Measurements from ENCODE around the gene RAB1A. TPM values are rescaled to one million over a fixed set of nuclear protein-coding genes. Genes with fewer than 3 reads are reported as not detected.

Gene RAB1A
- total and polyA plus RNA-seq, 2 of the 13 experiments (the other 11 are each of a cell fraction or from before 2014, with no cell fraction given), result 206 to 226 TPM

DNA sequence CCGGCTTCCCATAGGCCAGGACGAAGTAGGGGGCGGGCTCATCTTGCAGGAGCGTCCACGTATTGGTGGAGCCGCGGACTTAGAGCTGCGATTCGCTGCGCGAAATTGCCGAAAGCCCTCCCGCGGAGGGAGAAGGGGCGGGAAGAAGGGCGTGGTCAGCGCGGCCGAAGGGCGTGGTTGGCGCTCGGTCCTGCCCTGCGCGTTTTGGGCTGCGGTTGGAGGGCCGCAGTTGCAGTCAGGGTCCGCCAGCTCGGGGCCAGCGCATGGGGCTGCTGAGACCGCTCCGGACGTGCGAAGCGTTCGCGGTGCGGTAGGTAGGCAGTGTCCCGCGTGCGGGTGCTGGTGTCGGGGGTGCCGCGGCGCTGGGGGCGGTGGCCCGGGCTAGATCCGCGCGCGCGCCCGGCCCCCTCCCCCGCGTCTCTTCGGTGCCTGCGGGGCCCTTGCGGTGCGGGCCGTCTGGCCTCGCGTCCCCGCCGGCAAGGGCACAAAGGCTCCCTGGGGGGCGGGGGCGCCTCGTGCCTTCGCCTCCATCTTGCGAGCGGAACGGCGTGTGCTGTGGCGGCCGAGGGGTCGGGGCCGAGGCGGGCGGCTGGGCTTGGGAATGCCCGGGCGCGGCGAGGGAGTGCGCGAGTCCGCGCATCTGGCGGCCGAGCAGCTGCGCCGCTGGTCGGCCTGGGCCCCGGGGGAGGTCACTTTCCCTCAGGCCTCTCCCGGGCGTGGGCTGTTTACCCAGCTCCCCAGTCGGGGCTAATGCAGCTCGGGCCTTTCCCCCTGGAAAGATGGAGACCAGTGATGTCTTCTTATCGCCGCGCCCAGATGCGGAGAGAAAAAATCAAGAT lies 73.5 kb downstream of the RAB1A start, which contains the start of gene CEP68 (continued):
- TF ChIP-seq UBTF (CRISPR knock-in tag; IDR thresholded peaks at IDR 0.05) (peak; percentile 96), SAP130 (CRISPR knock-in tag; IDR thresholded peaks at IDR 0.05; ENCODE audit: low read depth) (peak; percentile 86), ZNF546 (CRISPR knock-in tag; conservative IDR thresholded peaks at IDR 0.05) (peak; percentile 93), ONECUT2 (CRISPR knock-in tag; IDR thresholded peaks at IDR 0.05) (no peak), GATAD2A (CRISPR knock-in tag; IDR thresholded peaks at IDR 0.05) (no peak), TAF1 (CRISPR knock-in tag; IDR thresholded peaks at IDR 0.05) (peak; percentile 95), HBP1 (CRISPR knock-in tag; IDR thresholded peaks at IDR 0.05; ENCODE audit: low read depth) (peak; percentile 21; the same call in 1 of the 2 replicates), HNRNPL (IDR thresholded peaks at IDR 0.05; ENCODE audit: low read depth, low read length) (peak; percentile 29; the same call in 1 of the 2 replicates), ZNF570 (CRISPR knock-in tag; IDR thresholded peaks at IDR 0.05; ENCODE audit: borderline replicate concordance) (0 out of 2 replicates have a peak, but pooled peaks have one; percentile 88), DNMT1 (CRISPR knock-in tag; IDR thresholded peaks at IDR 0.05) (peak; percentile 95; the same call in 1 of the 2 replicates), PRMT3 (CRISPR knock-in tag; IDR thresholded peaks at IDR 0.05; ENCODE audit: borderline replicate concordance, low read depth) (peak; percentile 85), POLR2AphosphoS2 (IDR thresholded peaks at IDR 0.05; ENCODE audit: low read depth, low read length) (no peak), SAFB2 (CRISPR knock-in tag; IDR thresholded peaks at IDR 0.05; ENCODE audit: borderline replicate concordance, low read depth) (peak; percentile 99), NONO (IDR thresholded peaks at IDR 0.05) (no peak), NONO (CRISPR knock-in tag; conservative IDR thresholded peaks at IDR 0.05) (peak; percentile 95; the same call in 1 of the 2 replicates), ARNT2 (CRISPR knock-in tag; IDR thresholded peaks at IDR 0.05; ENCODE audit: low read depth) (peak; percentile 97), JUND (CRISPR knock-in tag; IDR thresholded peaks at IDR 0.05) (peak; percentile 64; the same call in 1 of the 2 replicates), MIER3 (CRISPR knock-in tag; IDR thresholded peaks at IDR 0.05; ENCODE audit: borderline replicate concordance) (peak; percentile 54; the same call in 1 of the 2 replicates), NCOR1 (IDR thresholded peaks at IDR 0.05; ENCODE audit: borderline replicate concordance, low read length) (no peak; the same call in 1 of the 2 replicates), POLR2AphosphoS5 (IDR thresholded peaks at IDR 0.05; ENCODE audit: low read depth, low read length) (peak; percentile 94), CENPX (CRISPR knock-in tag; IDR thresholded peaks at IDR 0.05) (no peak; the same call in 1 of the 2 replicates)
- TF ChIP-seq, protein P1, sequence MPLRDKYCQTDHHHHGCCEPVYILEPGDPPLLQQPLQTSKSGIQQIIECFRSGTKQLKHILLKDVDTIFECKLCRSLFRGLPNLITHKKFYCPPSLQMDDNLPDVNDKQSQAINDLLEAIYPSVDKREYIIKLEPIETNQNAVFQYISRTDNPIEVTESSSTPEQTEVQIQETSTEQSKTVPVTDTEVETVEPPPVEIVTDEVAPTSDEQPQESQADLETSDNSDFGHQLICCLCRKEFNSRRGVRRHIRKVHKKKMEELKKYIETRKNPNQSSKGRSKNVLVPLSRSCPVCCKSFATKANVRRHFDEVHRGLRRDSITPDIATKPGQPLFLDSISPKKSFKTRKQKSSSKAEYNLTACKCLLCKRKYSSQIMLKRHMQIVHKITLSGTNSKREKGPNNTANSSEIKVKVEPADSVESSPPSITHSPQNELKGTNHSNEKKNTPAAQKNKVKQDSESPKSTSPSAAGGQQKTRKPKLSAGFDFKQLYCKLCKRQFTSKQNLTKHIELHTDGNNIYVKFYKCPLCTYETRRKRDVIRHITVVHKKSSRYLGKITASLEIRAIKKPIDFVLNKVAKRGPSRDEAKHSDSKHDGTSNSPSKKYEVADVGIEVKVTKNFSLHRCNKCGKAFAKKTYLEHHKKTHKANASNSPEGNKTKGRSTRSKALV (CRISPR knock-in tag; IDR thresholded peaks at IDR 0.05), result peak; percentile 57
- TF ChIP-seq, protein P2, sequence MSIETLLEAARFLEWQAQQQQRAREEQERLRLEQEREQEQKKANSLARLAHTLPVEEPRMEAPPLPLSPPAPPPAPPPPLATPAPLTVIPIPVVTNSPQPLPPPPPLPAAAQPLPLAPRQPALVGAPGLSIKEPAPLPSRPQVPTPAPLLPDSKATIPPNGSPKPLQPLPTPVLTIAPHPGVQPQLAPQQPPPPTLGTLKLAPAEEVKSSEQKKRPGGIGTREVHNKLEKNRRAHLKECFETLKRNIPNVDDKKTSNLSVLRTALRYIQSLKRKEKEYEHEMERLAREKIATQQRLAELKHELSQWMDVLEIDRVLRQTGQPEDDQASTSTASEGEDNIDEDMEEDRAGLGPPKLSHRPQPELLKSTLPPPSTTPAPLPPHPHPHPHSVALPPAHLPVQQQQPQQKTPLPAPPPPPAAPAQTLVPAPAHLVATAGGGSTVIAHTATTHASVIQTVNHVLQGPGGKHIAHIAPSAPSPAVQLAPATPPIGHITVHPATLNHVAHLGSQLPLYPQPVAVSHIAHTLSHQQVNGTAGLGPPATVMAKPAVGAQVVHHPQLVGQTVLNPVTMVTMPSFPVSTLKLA (IDR thresholded peaks at IDR 0.05), result no peak
